ENCODE data around the gene CTNS. TPM values are rescaled to one million over a fixed set of nuclear protein-coding genes. Genes with fewer than 3 reads are reported as not detected.

CTNS gene
- total RNA-seq, 2 experiments from 2014 or later, result 3.3 to 4.9 TPM

DNA sequence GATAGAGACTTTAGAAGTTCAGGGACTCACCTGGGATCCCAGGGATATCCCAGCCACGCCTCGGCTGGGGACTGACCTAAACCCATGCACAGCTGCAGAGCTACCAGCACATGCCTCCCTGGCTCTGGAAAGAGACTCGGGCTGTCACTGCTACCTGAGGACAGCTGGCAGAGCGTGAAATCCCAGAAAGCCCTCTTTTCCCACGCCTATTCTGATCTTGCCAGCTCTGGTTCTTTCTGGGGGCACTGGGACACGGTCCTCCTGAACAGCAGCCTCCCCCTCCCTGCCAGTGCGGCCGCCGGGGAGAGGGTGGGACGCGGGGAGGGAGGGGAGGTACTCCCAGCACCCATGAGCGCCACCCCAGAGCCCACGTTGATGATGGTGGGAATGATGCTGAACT, 48.6 kb downstream of the CTNS start:
- Histone ChIP-seq H3K27ac (ENCODE audit: low read depth in 1 of 2, low read length in 2 of 2) (no peak overlapping the region), H3K27me3 (ENCODE audit: control insufficient read depth in 1 of 2, insufficient read depth in 2 of 2, low read length in 2 of 2) (no peaks in the 10 kb centered on the region), H3K36me3 (ENCODE audit: insufficient read depth, low read length) (peaks cover 13% of the 10 kb centered on the region), H3K4me1 (ENCODE audit: insufficient read depth, low read length) (peaks cover 12% of the 10 kb centered on the region), H3K4me3 (ENCODE audit: low read length) (no peak overlapping the region), H3K9me3 (ENCODE audit: control insufficient read depth in 1 of 2, insufficient read depth in 1 of 2, low read length in 2 of 2) (no peaks in the 10 kb centered on the region)
- TF ChIP-seq, protein P1, sequence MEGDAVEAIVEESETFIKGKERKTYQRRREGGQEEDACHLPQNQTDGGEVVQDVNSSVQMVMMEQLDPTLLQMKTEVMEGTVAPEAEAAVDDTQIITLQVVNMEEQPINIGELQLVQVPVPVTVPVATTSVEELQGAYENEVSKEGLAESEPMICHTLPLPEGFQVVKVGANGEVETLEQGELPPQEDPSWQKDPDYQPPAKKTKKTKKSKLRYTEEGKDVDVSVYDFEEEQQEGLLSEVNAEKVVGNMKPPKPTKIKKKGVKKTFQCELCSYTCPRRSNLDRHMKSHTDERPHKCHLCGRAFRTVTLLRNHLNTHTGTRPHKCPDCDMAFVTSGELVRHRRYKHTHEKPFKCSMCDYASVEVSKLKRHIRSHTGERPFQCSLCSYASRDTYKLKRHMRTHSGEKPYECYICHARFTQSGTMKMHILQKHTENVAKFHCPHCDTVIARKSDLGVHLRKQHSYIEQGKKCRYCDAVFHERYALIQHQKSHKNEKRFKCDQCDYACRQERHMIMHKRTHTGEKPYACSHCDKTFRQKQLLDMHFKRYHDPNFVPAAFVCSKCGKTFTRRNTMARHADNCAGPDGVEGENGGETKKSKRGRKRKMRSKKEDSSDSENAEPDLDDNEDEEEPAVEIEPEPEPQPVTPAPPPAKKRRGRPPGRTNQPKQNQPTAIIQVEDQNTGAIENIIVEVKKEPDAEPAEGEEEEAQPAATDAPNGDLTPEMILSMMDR (IDR thresholded peaks at IDR 0.05), result no peak
- H3K4me3 Mint-ChIP-seq, result no peak overlapping the region
- ChIA-PET POLR2A (no interaction called here), CTCF (no interaction called here)
- intact Hi-C loops (cut with DNase I, micrococcal nuclease), result no loop called here
- peaks cover 14% of the 10 kb centered on the region for H3K36me3 Mint-ChIP-seq (ENCODE audit: low read depth)
- no peaks in the 10 kb centered on the region for H3K27me3 Mint-ChIP-seq
- no peak overlapping the region for H3K27ac Mint-ChIP-seq
- H3K4me1 Mint-ChIP-seq (ENCODE audit: low read depth), result peaks cover 7% of the 10 kb centered on the region
- no peak for ATAC-seq (ENCODE audit: poor library complexity)
- DNase-seq, result no peak
- no peaks in the 10 kb centered on the region for H3K9me3 Mint-ChIP-seq

DNA sequence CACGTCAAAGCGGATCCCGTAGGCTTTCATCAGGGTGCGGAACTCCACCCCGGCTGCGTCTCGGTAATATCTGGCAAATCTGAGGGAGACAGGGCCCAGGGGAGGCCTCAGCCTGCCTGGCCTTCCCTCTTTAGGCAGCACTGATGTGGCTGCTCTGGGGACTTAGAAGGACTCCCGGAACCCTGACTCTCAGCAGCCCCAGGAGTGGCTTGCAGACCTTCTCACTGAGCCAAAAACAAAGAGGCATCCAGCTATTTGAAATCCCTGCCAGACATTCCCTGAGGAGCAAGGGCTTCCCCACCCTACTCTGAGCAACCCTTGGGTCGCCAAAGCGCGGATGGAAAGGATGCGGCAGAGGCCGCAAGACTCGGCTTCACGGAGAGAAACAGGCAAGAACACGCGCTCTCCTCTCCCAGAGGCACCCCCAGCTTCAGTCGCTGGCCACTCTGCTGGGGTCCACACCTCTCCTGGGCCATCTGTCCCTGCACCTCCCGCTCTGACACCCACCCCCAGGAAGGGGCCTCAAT, 51.5 kb downstream of the CTNS start:
- Mint-ChIP-seq H3K9me3 (no peaks in the 10 kb centered on the region), H3K4me3 (no peak overlapping the region), H3K27me3 (no peaks in the 10 kb centered on the region), H3K27ac (no peak overlapping the region), H3K4me1 (ENCODE audit: low read depth) (peaks cover 5% of the 10 kb centered on the region), H3K36me3 (ENCODE audit: low read depth) (peaks cover 19% of the 10 kb centered on the region)
- CTCF ChIA-PET, result no interaction called here
- Histone ChIP-seq H3K4me1 (ENCODE audit: insufficient read depth, low read length) (peaks cover 3% of the 10 kb centered on the region), H3K4me3 (ENCODE audit: low read length) (no peak overlapping the region), H3K27ac (ENCODE audit: low read depth in 1 of 2, low read length in 2 of 2) (no peak overlapping the region), H3K27me3 (ENCODE audit: control insufficient read depth in 1 of 2, insufficient read depth in 2 of 2, low read length in 2 of 2) (no peaks in the 10 kb centered on the region), H3K9me3 (ENCODE audit: control insufficient read depth in 1 of 2, insufficient read depth in 1 of 2, low read length in 2 of 2) (no peaks in the 10 kb centered on the region), H3K36me3 (ENCODE audit: insufficient read depth, low read length) (peaks cover 16% of the 10 kb centered on the region)
- TF ChIP-seq, protein P1 (IDR thresholded peaks at IDR 0.05), result no peak
- intact Hi-C loops (cut with DNase I, micrococcal nuclease), result no loop called here
- POLR2A ChIA-PET, result interaction anchor here (0.7 kb wide), 1 partner anchor 34 kb away, joined by 3 read pairs; no protein-coding TSS in a partner anchor
- ATAC-seq (ENCODE audit: poor library complexity) (no peak), DNase-seq (no peak)

DNA sequence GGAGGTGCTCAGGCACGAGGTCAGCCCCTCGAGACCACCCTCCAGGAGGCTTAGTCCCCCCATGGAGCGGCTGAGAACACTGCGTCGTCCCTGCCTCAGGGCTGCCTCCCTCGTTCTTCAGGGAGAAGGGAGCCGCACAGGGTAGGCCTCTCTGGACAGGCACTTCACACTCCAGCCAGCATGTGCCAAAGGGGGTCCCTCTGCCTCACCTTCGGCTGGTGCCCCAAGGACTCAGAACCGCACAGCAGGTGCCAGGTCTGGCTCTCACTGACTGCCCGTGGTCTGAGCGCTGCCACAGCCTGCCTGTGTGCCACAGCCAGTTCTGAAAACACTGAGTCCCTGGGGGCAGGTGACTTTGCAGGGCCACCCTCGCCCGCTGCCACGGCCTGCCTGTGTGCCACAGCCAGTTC, 52.3 kb downstream of the CTNS start:
- Histone ChIP-seq H3K4me1 (ENCODE audit: insufficient read depth, low read length) (peaks cover 7% of the 10 kb centered on the region), H3K27ac (ENCODE audit: low read depth in 1 of 2, low read length in 2 of 2) (no peak overlapping the region), H3K36me3 (ENCODE audit: insufficient read depth, low read length) (peaks cover 16% of the 10 kb centered on the region), H3K9me3 (ENCODE audit: control insufficient read depth in 1 of 2, insufficient read depth in 1 of 2, low read length in 2 of 2) (no peaks in the 10 kb centered on the region), H3K4me3 (ENCODE audit: low read length) (no peak overlapping the region), H3K27me3 (ENCODE audit: control insufficient read depth in 1 of 2, insufficient read depth in 2 of 2, low read length in 2 of 2) (no peaks in the 10 kb centered on the region)
- ChIA-PET CTCF (no interaction called here), POLR2A (interaction anchor here (0.7 kb wide), 1 partner anchor 34 kb away, joined by 3 read pairs; no protein-coding TSS in a partner anchor)
- Mint-ChIP-seq H3K27ac (no peak overlapping the region), H3K4me3 (no peak overlapping the region), H3K9me3 (no peaks in the 10 kb centered on the region), H3K36me3 (ENCODE audit: low read depth) (peaks cover 16% of the 10 kb centered on the region), H3K27me3 (no peaks in the 10 kb centered on the region), H3K4me1 (ENCODE audit: low read depth) (peaks cover 8% of the 10 kb centered on the region)
- DNase-seq, result no peak
- TF ChIP-seq, protein P1 (IDR thresholded peaks at IDR 0.05), result no peak
- no peak for ATAC-seq (ENCODE audit: poor library complexity)
- intact Hi-C loops (cut with DNase I, micrococcal nuclease), result no loop called here
